Measurements from ENCODE around the gene NKAIN1. TPM values are rescaled to one million over a fixed set of nuclear protein-coding genes. Genes with fewer than 3 reads are reported as not detected.

Gene NKAIN1
- total and polyA plus RNA-seq, 2 donors (not counting 3 experiments of a cell fraction or from before 2014, with no cell fraction given): 0.29 to 0.40 TPM

DNA sequence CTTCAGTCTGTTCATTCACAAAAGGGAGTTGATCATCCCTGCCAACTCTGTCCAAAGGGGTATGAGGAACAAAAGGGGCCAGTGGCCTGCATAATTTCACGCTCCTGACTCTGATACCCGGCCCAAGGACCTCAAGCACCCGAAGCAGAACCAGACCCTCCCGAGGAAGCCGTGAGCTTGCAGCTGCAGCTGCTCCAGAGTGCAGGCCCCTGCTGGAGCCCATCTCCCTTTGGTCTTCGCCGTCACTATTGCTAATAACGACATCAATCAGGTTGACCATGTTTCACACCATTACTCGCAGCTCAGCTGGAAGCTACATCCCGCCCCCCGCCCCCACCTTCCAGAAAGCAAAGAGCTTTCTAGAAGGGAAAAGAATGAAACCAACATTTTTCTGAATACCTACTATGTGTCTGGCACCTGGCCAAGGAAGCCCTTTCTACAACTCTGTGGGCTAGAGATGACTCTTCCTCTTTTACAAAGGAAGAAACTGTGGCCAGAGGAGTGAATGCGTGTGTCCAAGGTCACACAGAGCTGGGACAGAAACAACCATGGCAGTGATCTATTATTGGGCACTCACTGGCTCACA, 5.5 kb downstream of the NKAIN1 start:
- no peaks in the 10 kb centered on the region for H3K9me1 ChIP-seq (replicated peaks; ENCODE audit: control insufficient read depth, extremely low read depth, insufficient read depth, low read length)
- no peak overlapping the region for H2AFZ ChIP-seq (ENCODE audit: low read depth, low read length)
- H3K4me2 ChIP-seq (ENCODE audit: insufficient read depth, low read length): no peak overlapping the region
- no TSS peak for BruUV-seq (replicated peaks)
- intact Hi-C loops (cut with micrococcal nuclease): no loop called here
- H3K27me3 ChIP-seq (ENCODE audit: control insufficient read depth in 2 of 2, insufficient read depth in 2 of 2, low read length in 2 of 2): peaks cover 26 to 34% of the 10 kb centered on the region in 2 experiments
- dilution Hi-C loops (cut with MboI; ENCODE audit: extremely low pct_ligation_motif_present, low sequenced_read_pairs): no loop called here
- H3K4me3 ChIP-seq (replicated peaks in 1 of 3; ENCODE audit: insufficient read depth in 1 of 3, low read depth in 1 of 3, low read length in 3 of 3): no peak overlapping the region
- H3K36me3 ChIP-seq (ENCODE audit: control insufficient read depth in 2 of 2, extremely low read depth in 1 of 2, insufficient read depth in 2 of 2, low read length in 2 of 2): no peaks in the 10 kb centered on the region
- ChIA-PET CTCF (no interaction called here), POLR2A (no interaction called here)
- DNase-seq (ENCODE audit: low read depth, low spot score): no peak
- FAIRE-seq: no peak
- no peak overlapping the region for H3K27ac ChIP-seq (ENCODE audit: insufficient read depth, low read depth, low read length)
- H4K20me1 ChIP-seq (replicated peaks; ENCODE audit: control insufficient read depth, extremely low read depth, insufficient read depth, low read length): no peaks in the 10 kb centered on the region
- TF ChIP-seq, protein P1, sequence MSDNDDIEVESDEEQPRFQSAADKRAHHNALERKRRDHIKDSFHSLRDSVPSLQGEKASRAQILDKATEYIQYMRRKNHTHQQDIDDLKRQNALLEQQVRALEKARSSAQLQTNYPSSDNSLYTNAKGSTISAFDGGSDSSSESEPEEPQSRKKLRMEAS (IDR thresholded peaks at IDR 0.05; ENCODE audit: insufficient read depth, insufficient read length): no peak
- no peak overlapping the region for H3K9ac ChIP-seq (replicated peaks; ENCODE audit: extremely low read depth, insufficient read depth, low read length)
- H3K79me2 ChIP-seq (ENCODE audit: control insufficient read depth, insufficient read depth, low read length): no peaks in the 10 kb centered on the region
- H3K9me3 ChIP-seq (replicated peaks; ENCODE audit: control insufficient read depth, insufficient read depth, low read length): no peaks in the 10 kb centered on the region
- peaks cover 2% of the 10 kb centered on the region for H3K4me1 ChIP-seq (ENCODE audit: control insufficient read depth, extremely low read depth, insufficient read depth, low read length)

DNA sequence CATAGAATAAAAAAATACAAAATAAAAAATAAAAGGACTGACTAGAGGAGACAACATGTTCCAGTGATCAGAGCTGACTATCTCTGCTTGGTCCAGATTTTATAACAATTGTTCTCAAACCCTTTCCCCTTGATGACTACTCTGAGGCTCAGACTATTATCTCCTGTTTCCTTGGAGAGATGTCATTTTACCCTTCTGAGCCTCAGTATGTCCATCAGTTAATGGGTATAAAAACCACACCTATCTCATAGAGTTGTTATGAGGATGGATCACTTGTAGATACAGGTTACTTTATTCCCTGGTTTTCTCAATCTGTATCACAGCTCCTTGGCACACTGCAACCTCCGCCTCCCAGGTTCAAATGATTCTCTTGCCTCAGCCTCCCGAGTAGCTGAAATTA, 7.0 kb downstream of the NKAIN1 start:
- Histone ChIP-seq H3K36me3 (ENCODE audit: control insufficient read depth in 2 of 2, extremely low read depth in 1 of 2, insufficient read depth in 2 of 2, low read length in 2 of 2) (no peaks in the 10 kb centered on the region), H3K27ac (ENCODE audit: insufficient read depth, low read depth, low read length) (no peak overlapping the region), H3K4me2 (ENCODE audit: insufficient read depth, low read length) (no peak overlapping the region), H3K9me3 (replicated peaks; ENCODE audit: control insufficient read depth, insufficient read depth, low read length) (no peaks in the 10 kb centered on the region), H3K79me2 (ENCODE audit: control insufficient read depth, insufficient read depth, low read length) (no peaks in the 10 kb centered on the region), H2AFZ (ENCODE audit: low read depth, low read length) (no peak overlapping the region), H3K9me1 (replicated peaks; ENCODE audit: control insufficient read depth, extremely low read depth, insufficient read depth, low read length) (no peaks in the 10 kb centered on the region), H3K4me3 (replicated peaks in 1 of 3; ENCODE audit: insufficient read depth in 1 of 3, low read depth in 1 of 3, low read length in 3 of 3) (no peak overlapping the region), H4K20me1 (replicated peaks; ENCODE audit: control insufficient read depth, extremely low read depth, insufficient read depth, low read length) (no peaks in the 10 kb centered on the region), H3K4me1 (ENCODE audit: control insufficient read depth, extremely low read depth, insufficient read depth, low read length) (no peaks in the 10 kb centered on the region), H3K27me3 (ENCODE audit: control insufficient read depth in 2 of 2, insufficient read depth in 2 of 2, low read length in 2 of 2) (peaks cover 14 to 20% of the 10 kb centered on the region in 2 experiments), H3K9ac (replicated peaks; ENCODE audit: extremely low read depth, insufficient read depth, low read length) (no peak overlapping the region)
- DNase-seq (ENCODE audit: low read depth, low spot score) (no peak), FAIRE-seq (no peak)
- CTCF ChIA-PET: no interaction called here
- no TSS peak for BruUV-seq (replicated peaks)
- TF ChIP-seq EZH2 (IDR thresholded peaks at IDR 0.05; ENCODE audit: borderline replicate concordance, low read depth, low read length, severe bottlenecking): no peak
- POLR2A ChIA-PET: no interaction called here
- intact Hi-C loops (cut with micrococcal nuclease): no loop called here
- dilution Hi-C loops (cut with MboI; ENCODE audit: extremely low pct_ligation_motif_present, low sequenced_read_pairs): no loop called here
